Epithelial cell of prostate (primary cell): ENCODE measurements around the gene NKAIN2.
"Not testable (repeated sequence)": the region's sequence is repeated elsewhere in the genome, so short reads cannot be mapped to it uniquely, and the experiment has no call there.

Experiments
- DNase-seq: peaks from one replicate; pipeline ENCODE4 v3.0.0-alpha.2; 2011; ENCODE audit warnings: low read depth, low spot score
- H3K27ac ChIP-seq: fragments of 450-650 bp; 2 replicates; pipeline ENCODE4 v1.5.1; 2017; ENCODE audit warnings: mild to moderate bottlenecking

Gene NKAIN2

GRCh38 chr6:124703541-124703940 lies 899.9 kb downstream of the NKAIN2 start:
- H3K27ac ChIP-seq, result no peak overlapping the region
- no peak for DNase-seq

- DNase-seq, H3K27ac ChIP-seq: not testable (repeated sequence)
These were observed 908.9 kb downstream of the NKAIN2 start for GRCh38 chr6:124712532-124712931.

GRCh38 chr6:124714728-124715127 lies 911.1 kb downstream of the NKAIN2 start:
- no peak for DNase-seq
- H3K27ac ChIP-seq, result no peak overlapping the region

- no peak overlapping the region for H3K27ac ChIP-seq
- no peak for DNase-seq
These were observed 916.2 kb downstream of the NKAIN2 start for GRCh38 chr6:124719913-124720312.

GRCh38 chr6:124721331-124721730 lies 917.7 kb downstream of the NKAIN2 start:
- H3K27ac ChIP-seq, result no peak overlapping the region
- no peak for DNase-seq

- H3K27ac ChIP-seq, result no peak overlapping the region
These were observed 918.6 kb downstream of the NKAIN2 start for GRCh38 chr6:124722141-124722878.

GRCh38 chr6:124723671-124724070 lies 920.0 kb downstream of the NKAIN2 start:
- no peak overlapping the region for H3K27ac ChIP-seq
- no peak for DNase-seq

More at GRCh38 chr6:124722141-124722878, 918.6 kb downstream of the NKAIN2 start:
- no peak for DNase-seq

GRCh38 chr6:124737804-124738203 lies 934.1 kb downstream of the NKAIN2 start:
- H3K27ac ChIP-seq, DNase-seq: not testable (repeated sequence)

- DNase-seq, result no peak
- no peak overlapping the region for H3K27ac ChIP-seq
These were observed 934.8 kb downstream of the NKAIN2 start for GRCh38 chr6:124738482-124738881.

GRCh38 chr6:124741341-124741740 lies 937.7 kb downstream of the NKAIN2 start:
- H3K27ac ChIP-seq, result no peak overlapping the region
- no peak for DNase-seq

- H3K27ac ChIP-seq, result no peak overlapping the region
- DNase-seq, result peak; percentile 58
These were observed 939.3 kb downstream of the NKAIN2 start for GRCh38 chr6:124742971-124743370.

- no peak for DNase-seq
- H3K27ac ChIP-seq, result no peak overlapping the region
These were observed 939.8 kb downstream of the NKAIN2 start for GRCh38 chr6:124743420-124743819.

- H3K27ac ChIP-seq, result no peak overlapping the region
- DNase-seq, result no peak
These were observed 943.7 kb downstream of the NKAIN2 start for GRCh38 chr6:124747349-124747748.

- H3K27ac ChIP-seq, result no peak overlapping the region
- no peak for DNase-seq
These were observed 945.1 kb downstream of the NKAIN2 start for GRCh38 chr6:124748778-124749177.

- H3K27ac ChIP-seq, result no peak overlapping the region
- DNase-seq, result no peak
These were observed 949.3 kb downstream of the NKAIN2 start for GRCh38 chr6:124753001-124753400.

GRCh38 chr6:124753562-124754105 lies 950.0 kb downstream of the NKAIN2 start:
- no peak overlapping the region for H3K27ac ChIP-seq
- no peak for DNase-seq

GRCh38 chr6:124755321-124755720 lies 951.7 kb downstream of the NKAIN2 start:
- H3K27ac ChIP-seq, result no peak overlapping the region
- DNase-seq, result no peak

GRCh38 chr6:124757560-124757959 lies 953.9 kb downstream of the NKAIN2 start:
- no peak overlapping the region for H3K27ac ChIP-seq
- no peak for DNase-seq

GRCh38 chr6:124758663-124759062 lies 955.0 kb downstream of the NKAIN2 start:
- no peak for DNase-seq
- no peak overlapping the region for H3K27ac ChIP-seq

- no peak for DNase-seq
- H3K27ac ChIP-seq, result no peak overlapping the region
These were observed 961.6 kb downstream of the NKAIN2 start for GRCh38 chr6:124765280-124765679.

- no peak for DNase-seq
- H3K27ac ChIP-seq, result no peak overlapping the region
These were observed 964.6 kb downstream of the NKAIN2 start for GRCh38 chr6:124768224-124768623.
